Fibroblast of lung (primary cell): Measurements from ENCODE around the gene CLSTN1. TPM values are rescaled to one million over a fixed set of nuclear protein-coding genes. Genes with fewer than 3 reads are reported as not detected.

Experiments
- DNase-seq, 2 donors: peaks; one replicate each; pipeline versions ENCODE4 v3.0.0 to v3.0.0-alpha.2; 2010; ENCODE audit warnings: low read depth in 2 of 2
- H2AFZ ChIP-seq: 2 replicates; pipeline ENCODE4 v1.5.1; 2012; ENCODE audit warnings: low read length, control low read depth, inconsistent platforms
- H3K27ac ChIP-seq: 2 replicates; pipeline ENCODE4 v1.5.1; 2011; ENCODE audit warnings: low read length, control low read depth; ENCODE audit not compliant: insufficient read depth
- H3K27me3 ChIP-seq: 2 replicates; pipeline ENCODE4 v1.5.1; 2011; ENCODE audit warnings: mild to moderate bottlenecking, low read length; ENCODE audit not compliant: control insufficient read depth, insufficient read depth
- H3K36me3 ChIP-seq: 2 replicates; pipeline ENCODE4 v1.5.1; 2011; ENCODE audit warnings: low read length; ENCODE audit not compliant: control insufficient read depth, insufficient read depth
- H3K4me1 ChIP-seq: 2 replicates; pipeline ENCODE4 v1.5.1; 2011; ENCODE audit warnings: low read length; ENCODE audit not compliant: control insufficient read depth, insufficient read depth; ENCODE audit errors: extremely low read depth
- H3K4me2 ChIP-seq: 2 replicates; pipeline ENCODE4 v1.5.1; 2011; ENCODE audit warnings: low read length, control low read depth; ENCODE audit not compliant: insufficient read depth; ENCODE audit errors: extremely low read depth
- H3K4me3 ChIP-seq, 4 experiments: fragments of 200-600 bp in 1 of 4; sonication (generic) in 1 of 4; replicated peaks in 1 of 4; 2 replicates each; pipeline ENCODE4 v1.5.1; 2011 to 2016; ENCODE audit warnings: low read length in 4 of 4, low read depth in 3 of 4, mild to moderate bottlenecking in 3 of 4, control low read depth in 2 of 4, inconsistent platforms in 1 of 4, mixed read lengths in 1 of 4; ENCODE audit not compliant: insufficient read depth in 1 of 4; ENCODE audit errors: control extremely low read depth in 1 of 4
- H3K79me2 ChIP-seq: 2 replicates; pipeline ENCODE4 v1.5.1; 2012; ENCODE audit warnings: mild to moderate bottlenecking, low read length, inconsistent platforms; ENCODE audit not compliant: control insufficient read depth, insufficient read depth
- H3K9ac ChIP-seq: 2 replicates; pipeline ENCODE4 v1.5.1; 2011; ENCODE audit warnings: mild to moderate bottlenecking, low read length, control low read depth; ENCODE audit not compliant: insufficient read depth
- H3K9me3 ChIP-seq: 2 replicates; pipeline ENCODE4 v1.5.1; 2012; ENCODE audit warnings: low read depth, low read length; ENCODE audit not compliant: control insufficient read depth, insufficient read depth
- H4K20me1 ChIP-seq: 2 replicates; pipeline ENCODE4 v1.5.1; 2011; ENCODE audit warnings: low read length; ENCODE audit not compliant: control insufficient read depth, insufficient read depth; ENCODE audit errors: extremely low read depth
- EZH2 ChIP-seq: IDR thresholded peaks from 2 replicates; pipeline ENCODE4 v1.5.1; 2012; ENCODE audit warnings: low read length, control low read depth, mild to moderate bottlenecking; ENCODE audit errors: missing control alignments
- polyA plus RNA-seq, 2 donors: library from polyadenylated mRNA; depleted of rRNA in 1 of 2; stranded (reverse) in 1 of 2; unstranded in 1 of 2; fragments of >200 nt; gene quantifications; 2 replicates each; pipeline ENCODE4 v1.2.1, GENCODE V29; 2011 to 2012; ENCODE audit warnings: missing spikeins in 1 of 2
- total RNA-seq: library from RNA; depleted of rRNA; stranded (reverse); fragments of >200 nt; gene quantifications from 2 replicates; pipeline ENCODE4 v1.2.1, GENCODE V29; 2014
- TF ChIP-seq, protein P1 (sequence below), 2 donors: IDR thresholded peaks in 1 of 2; conservative IDR thresholded peaks in 1 of 2; 1 replicate in 1 of 2; 2 replicates in 1 of 2; pipeline ENCODE4 v1.5.1; 2011 to 2012; ENCODE audit warnings: low read length in 2 of 2, control low read depth in 1 of 2, inconsistent platforms in 1 of 2, low read depth in 1 of 2, mild to moderate bottlenecking in 1 of 2

Gene CLSTN1
- total and polyA plus RNA-seq, 2 donors (not counting 1 experiment from before 2014, with no cell fraction given): 57.4 to 115 TPM

DNA sequence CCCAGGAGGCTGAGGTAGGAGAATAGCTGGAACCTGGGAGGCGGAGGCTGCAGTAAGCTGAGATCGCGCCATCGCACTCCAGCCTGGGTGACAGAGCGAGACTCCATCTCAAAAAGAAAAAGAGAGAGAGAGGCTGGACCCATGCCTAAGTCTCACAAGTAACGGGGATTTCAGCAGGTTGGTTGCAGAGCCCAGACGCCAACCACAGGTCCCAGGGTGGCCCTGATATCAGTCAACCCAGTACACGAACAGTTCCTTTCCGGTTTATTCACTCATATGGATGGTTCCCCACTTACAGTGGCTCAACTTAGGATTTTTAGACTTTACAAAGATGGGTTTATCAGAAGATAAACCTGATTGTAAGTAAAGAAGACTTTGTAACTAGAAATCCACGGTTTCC lies 40.9 kb downstream of the CLSTN1 start:
- no peak for DNase-seq
- no peak overlapping the region for H3K27ac ChIP-seq
- H2AFZ ChIP-seq: no peak overlapping the region
- H3K9me3 ChIP-seq: no peaks in the 10 kb centered on the region
- H4K20me1 ChIP-seq: no peaks in the 10 kb centered on the region
- H3K27me3 ChIP-seq: no peaks in the 10 kb centered on the region
- H3K79me2 ChIP-seq: peaks cover 2% of the 10 kb centered on the region
- H3K4me3 ChIP-seq: no peak overlapping the region
- TF ChIP-seq EZH2: no peak
- TF ChIP-seq, protein P1, sequence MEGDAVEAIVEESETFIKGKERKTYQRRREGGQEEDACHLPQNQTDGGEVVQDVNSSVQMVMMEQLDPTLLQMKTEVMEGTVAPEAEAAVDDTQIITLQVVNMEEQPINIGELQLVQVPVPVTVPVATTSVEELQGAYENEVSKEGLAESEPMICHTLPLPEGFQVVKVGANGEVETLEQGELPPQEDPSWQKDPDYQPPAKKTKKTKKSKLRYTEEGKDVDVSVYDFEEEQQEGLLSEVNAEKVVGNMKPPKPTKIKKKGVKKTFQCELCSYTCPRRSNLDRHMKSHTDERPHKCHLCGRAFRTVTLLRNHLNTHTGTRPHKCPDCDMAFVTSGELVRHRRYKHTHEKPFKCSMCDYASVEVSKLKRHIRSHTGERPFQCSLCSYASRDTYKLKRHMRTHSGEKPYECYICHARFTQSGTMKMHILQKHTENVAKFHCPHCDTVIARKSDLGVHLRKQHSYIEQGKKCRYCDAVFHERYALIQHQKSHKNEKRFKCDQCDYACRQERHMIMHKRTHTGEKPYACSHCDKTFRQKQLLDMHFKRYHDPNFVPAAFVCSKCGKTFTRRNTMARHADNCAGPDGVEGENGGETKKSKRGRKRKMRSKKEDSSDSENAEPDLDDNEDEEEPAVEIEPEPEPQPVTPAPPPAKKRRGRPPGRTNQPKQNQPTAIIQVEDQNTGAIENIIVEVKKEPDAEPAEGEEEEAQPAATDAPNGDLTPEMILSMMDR (conservative IDR thresholded peaks at IDR 0.05 in 1 of 2, IDR thresholded peaks at IDR 0.05 in 1 of 2; ENCODE audit: low read depth in 1 of 2, low read length in 2 of 2): no peak
- H3K4me1 ChIP-seq: no peaks in the 10 kb centered on the region
- H3K9ac ChIP-seq: no peak overlapping the region
- no peak overlapping the region for H3K4me2 ChIP-seq
- H3K36me3 ChIP-seq: no peaks in the 10 kb centered on the region

GRCh38 chr1:9782116-9782751 lies 41.5 kb downstream of the CLSTN1 start:
- Histone ChIP-seq H3K36me3 (no peaks in the 10 kb centered on the region), H2AFZ (no peak overlapping the region), H3K9ac (no peak overlapping the region), H3K4me3 (no peak overlapping the region), H3K27ac (no peak overlapping the region), H3K9me3 (no peaks in the 10 kb centered on the region), H3K27me3 (no peaks in the 10 kb centered on the region), H3K4me2 (no peak overlapping the region), H3K4me1 (no peaks in the 10 kb centered on the region), H3K79me2 (peaks cover 2% of the 10 kb centered on the region), H4K20me1 (no peaks in the 10 kb centered on the region)
- DNase-seq: no peak
- TF ChIP-seq, protein P1 (conservative IDR thresholded peaks at IDR 0.05 in 1 of 2, IDR thresholded peaks at IDR 0.05 in 1 of 2; ENCODE audit: low read depth in 1 of 2, low read length in 2 of 2): no peak
- no peak for TF ChIP-seq EZH2

DNA sequence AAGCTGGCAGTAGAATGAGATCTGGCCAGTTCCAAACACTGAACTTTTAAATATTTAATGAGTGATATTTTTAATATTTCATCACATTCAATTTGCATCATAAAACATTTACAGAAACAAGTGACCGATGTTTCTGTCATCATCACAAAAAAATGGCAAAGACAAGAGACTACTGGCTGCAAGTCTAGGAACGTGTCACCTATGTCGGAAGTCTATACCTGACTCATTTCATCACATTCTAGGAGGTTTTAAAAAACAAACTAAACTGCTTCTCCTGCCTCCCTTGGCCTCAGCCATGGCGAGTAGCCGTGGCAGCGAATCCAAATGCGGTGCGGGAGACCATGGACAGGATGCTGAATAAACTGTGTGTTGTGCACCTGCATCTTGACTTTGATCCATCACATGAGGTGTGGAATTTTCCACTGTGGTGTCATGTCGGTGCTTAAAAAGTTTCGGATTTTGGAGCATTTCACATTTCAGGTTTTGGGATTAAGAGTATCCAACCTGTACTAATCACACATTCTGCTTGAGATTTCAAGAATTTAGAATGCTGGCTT lies 43.1 kb downstream of the CLSTN1 start:
- Histone ChIP-seq H3K4me3 (no peak overlapping the region), H2AFZ (no peak overlapping the region), H3K9ac (no peak overlapping the region), H3K9me3 (no peaks in the 10 kb centered on the region), H3K79me2 (no peaks in the 10 kb centered on the region), H3K36me3 (no peaks in the 10 kb centered on the region), H4K20me1 (no peaks in the 10 kb centered on the region), H3K27ac (no peak overlapping the region), H3K4me2 (no peak overlapping the region), H3K27me3 (no peaks in the 10 kb centered on the region), H3K4me1 (no peaks in the 10 kb centered on the region)
- TF ChIP-seq EZH2: no peak
- no peak for DNase-seq
